H1 (cell line): Measurements from ENCODE around the gene RAB14. TPM values are rescaled to one million over a fixed set of nuclear protein-coding genes. Genes with fewer than 3 reads are reported as not detected.
"Not testable (repeated sequence)": the region's sequence is repeated elsewhere in the genome, so short reads cannot be mapped to it uniquely, and the experiment has no call there.

Source experiments
- CTCF ChIA-PET: fragments of 300-600 bp; sonication (Branson Sonifier 250); formaldehyde crosslinking; loops from one replicate; lab custom pipeline; 2021; ENCODE audit not compliant: partially characterized antibody; lab: Charles Lee
- POLR2A ChIA-PET: fragments of 300-600 bp; sonication (Branson Sonifier 250); formaldehyde crosslinking; loops from one replicate; lab custom pipeline; 2021; ENCODE audit warnings: inconsistent platforms; ENCODE audit not compliant: partially characterized antibody; lab: Charles Lee
- DNase-seq, 2 experiments: peaks; one replicate each; pipeline versions ENCODE4 v3.0.0 to v3.0.0-alpha.2; 2010 to 2022; ENCODE audit warnings: low spot score in 2 of 2, low read depth in 1 of 2, mixed read lengths in 1 of 2
- FAIRE-seq: peaks from 2 replicates; lab custom pipeline; 2011; peaks lifted over from hg19 to GRCh38; lab: Jason Lieb, UNC
- H2AFZ ChIP-seq: 2 replicates; pipeline ENCODE4 v1.8.1; 2012; ENCODE audit warnings: low read length, inconsistent platforms
- H2AK5ac ChIP-seq: 2 replicates; pipeline ENCODE4 v1.6.1; 2013; ENCODE audit warnings: low read depth, low read length
- H2BK120ac ChIP-seq: replicated peaks from 2 replicates; pipeline ENCODE3; 2013; ENCODE audit warnings: low read depth, low read length, inconsistent platforms
- H2BK12ac ChIP-seq: 2 replicates; pipeline ENCODE4 v1.6.1; 2013; ENCODE audit warnings: low read depth, low read length
- H2BK15ac ChIP-seq: 2 replicates; pipeline ENCODE4 v1.6.1; 2013; ENCODE audit warnings: low read length
- H2BK20ac ChIP-seq: 2 replicates; pipeline ENCODE4 v1.6.1; 2013; ENCODE audit warnings: low read length
- H2BK5ac ChIP-seq: 2 replicates; pipeline ENCODE4 v1.6.1; 2013; ENCODE audit warnings: low read depth, low read length
- H3K14ac ChIP-seq: 2 replicates; pipeline ENCODE4 v1.6.1; 2013; ENCODE audit warnings: inconsistent platforms; ENCODE audit not compliant: insufficient read length
- H3K18ac ChIP-seq: 2 replicates; pipeline ENCODE4 v1.6.1; 2013; ENCODE audit warnings: low read length; ENCODE audit errors: extremely low read depth
- H3K23ac ChIP-seq: 2 replicates; pipeline ENCODE4 v1.6.1; 2013; ENCODE audit warnings: inconsistent platforms; ENCODE audit not compliant: insufficient read length
- H3K23me2 ChIP-seq: 2 replicates; pipeline ENCODE4 v1.6.1; 2013; ENCODE audit warnings: low read depth, low read length
- H3K27ac ChIP-seq: 2 replicates; pipeline ENCODE4 v1.6.1; 2011; ENCODE audit warnings: low read depth, low read length, inconsistent platforms
- H3K27me3 ChIP-seq, 4 experiments: replicated peaks in 1 of 4; 1 replicate in 1 of 4; 2 replicates in 3 of 4; pipeline versions ENCODE4 v1.6.1 to v1.8.1; 2011 to 2013; ENCODE audit warnings: low read length in 3 of 4, mild to moderate bottlenecking in 3 of 4, inconsistent platforms in 2 of 4, mixed read lengths in 2 of 4, moderate library complexity in 1 of 4; ENCODE audit not compliant: control insufficient read depth in 3 of 4, insufficient read depth in 3 of 4; ENCODE audit errors: extremely low read depth in 1 of 4
- H3K36me3 ChIP-seq, 4 experiments: 2 replicates each; pipeline versions ENCODE4 v1.6.1 to v1.8.1; 2011 to 2013; ENCODE audit warnings: mild to moderate bottlenecking in 4 of 4, low read length in 3 of 4, moderate library complexity in 2 of 4, control low read depth in 1 of 4, inconsistent platforms in 1 of 4; ENCODE audit not compliant: insufficient read depth in 4 of 4, control insufficient read depth in 2 of 4
- H3K4ac ChIP-seq: replicated peaks from 2 replicates; pipeline ENCODE3; 2013; ENCODE audit warnings: low read length, low read depth, mixed read lengths, inconsistent platforms; ENCODE audit not compliant: insufficient read length
- H3K4me1 ChIP-seq, 4 experiments: replicated peaks in 1 of 4; 1 replicate in 1 of 4; 2 replicates in 3 of 4; pipeline versions ENCODE4 v1.6.1 to v1.8.1; 2011 to 2013; ENCODE audit warnings: low read length in 3 of 4, inconsistent platforms in 2 of 4, mixed read lengths in 1 of 4; ENCODE audit not compliant: insufficient read depth in 4 of 4, control insufficient read depth in 3 of 4
- H3K4me2 ChIP-seq, 2 experiments: 2 replicates each; pipeline versions ENCODE4 v1.6.1 to v1.8.1; 2011 to 2013; ENCODE audit warnings: low read depth in 2 of 2, low read length in 2 of 2, control low read depth in 1 of 2, inconsistent platforms in 1 of 2, mild to moderate bottlenecking in 1 of 2; ENCODE audit not compliant: insufficient read depth in 1 of 2
- H3K4me3 ChIP-seq, 4 experiments: fragments of 200-600, 300-600 bp in 1 of 4; sonication (generic), shearing (Covaris generic), sonication (Bioruptor Twin) in 1 of 4; 2 replicates each; pipeline versions ENCODE4 v1.5.1 to v1.8.1; 2011 to 2016; ENCODE audit warnings: low read length in 4 of 4, low read depth in 3 of 4, control low read depth in 2 of 4, inconsistent platforms in 2 of 4, mild to moderate bottlenecking in 2 of 4, mixed read lengths in 1 of 4, moderate library complexity in 1 of 4; ENCODE audit not compliant: insufficient read depth in 2 of 4; ENCODE audit errors: extremely low read depth in 1 of 4
- H3K56ac ChIP-seq: replicated peaks from 2 replicates; pipeline ENCODE3; 2013; ENCODE audit warnings: low read depth, mild to moderate bottlenecking, mixed read lengths, low read length, inconsistent platforms; ENCODE audit not compliant: insufficient read length
- H3K79me1 ChIP-seq: 2 replicates; pipeline ENCODE4 v1.6.1; 2013; ENCODE audit warnings: low read depth, low read length, control low read depth
- H3K79me2 ChIP-seq, 2 experiments: 2 replicates each; pipeline versions ENCODE4 v1.6.1 to v1.8.1; 2012 to 2013; ENCODE audit warnings: low read length in 2 of 2, mild to moderate bottlenecking in 2 of 2, inconsistent platforms in 1 of 2; ENCODE audit not compliant: insufficient read depth in 2 of 2, control insufficient read depth in 1 of 2
- H3K9ac ChIP-seq, 4 experiments: replicated peaks in 1 of 4; 1 replicate in 1 of 4; 2 replicates in 3 of 4; pipeline versions ENCODE4 v1.6.1 to v1.8.1; 2011 to 2013; ENCODE audit warnings: low read depth in 3 of 4, low read length in 3 of 4, control low read depth in 2 of 4, mild to moderate bottlenecking in 2 of 4, moderate library complexity in 2 of 4, inconsistent platforms in 1 of 4; ENCODE audit errors: extremely low read depth in 1 of 4
- H3K9me3 ChIP-seq, 2 experiments: 2 replicates each; pipeline versions ENCODE4 v1.6.1 to v1.8.1; 2012 to 2013; ENCODE audit warnings: mild to moderate bottlenecking in 2 of 2, moderate library complexity in 2 of 2, control low read depth in 1 of 2, inconsistent platforms in 1 of 2, low read depth in 1 of 2, low read length in 1 of 2, mixed read lengths in 1 of 2; ENCODE audit not compliant: insufficient read depth in 2 of 2
- H4K20me1 ChIP-seq, 2 experiments: replicated peaks in 1 of 2; 2 replicates each; pipeline versions ENCODE3 to v1.8.1; 2011 to 2013; ENCODE audit warnings: inconsistent platforms in 2 of 2, low read length in 2 of 2, mild to moderate bottlenecking in 1 of 2; ENCODE audit not compliant: insufficient read depth in 2 of 2, control insufficient read depth in 1 of 2
- H4K5ac ChIP-seq: 2 replicates; pipeline ENCODE4 v1.6.1; 2013; ENCODE audit warnings: low read length, low read depth, mixed read lengths, inconsistent platforms; ENCODE audit not compliant: insufficient read length
- H4K8ac ChIP-seq: 2 replicates; pipeline ENCODE4 v1.8.0; 2013; ENCODE audit warnings: mild to moderate bottlenecking, moderate library complexity, low read length, inconsistent platforms; ENCODE audit not compliant: insufficient read depth; ENCODE audit errors: extremely low read depth
- H4K91ac ChIP-seq: replicated peaks from 2 replicates; pipeline ENCODE3; 2013; ENCODE audit warnings: low read length, mixed read lengths, inconsistent platforms; ENCODE audit not compliant: insufficient read length
- WGBS, 2 experiments: shearing (Covaris generic) in 1 of 2; methylation state at CpG; one replicate each; pipeline versions ENCODE4 v1.1.6 to v1.1.7; 2013 to 2015; ENCODE audit warnings: low lambda C conversion rate in 2 of 2, mixed read lengths in 2 of 2, inconsistent platforms in 1 of 2, low coverage in 1 of 2, missing lambda C conversion rate in 1 of 2; ENCODE audit not compliant: insufficient replicate concordance in 2 of 2, insufficient coverage in 1 of 2, insufficient read length in 1 of 2; ENCODE audit errors: extremely low coverage in 1 of 2, missing lambda C conversion rate in 1 of 2; 5-methylcytosine and 5-hydroxymethylcytosine counted together
- polyA plus RNA-seq, 7 experiments: library from polyadenylated mRNA; depleted of rRNA in 3 of 7; stranded (reverse) in 5 of 7; unstranded in 2 of 7; fragments of >200 nt in 5 of 7; fragments of 200-250 nt in 2 of 7; gene quantifications; 1 replicate in 5 of 7; 2 replicates in 1 of 7; 4 replicates in 1 of 7; pipeline versions ENCODE4 v1.2.1 to v1.2.3, GENCODE V29; 2011 to 2013; ENCODE audit warnings: missing spikeins in 2 of 7, mixed read lengths in 2 of 7
- small RNA-seq: library from polyadenylated mRNA; stranded (forward); fragments of <200 nt; extraction: miRNeasy Mini kit (QIAGEN cat#:217004); gene quantifications from one replicate; pipeline ENCODE3, GENCODE V24; 2013; ENCODE audit not compliant: insufficient read depth
- total RNA-seq: library from RNA; stranded (reverse); fragmentation: NEBNext Ultra II Directional; extraction: Animal tissue kit (Norgen Biotek cat#: 25700); gene quantifications from 2 replicates; pipeline ENCODE4 v1.2.1, GENCODE V29; 2021

The RAB14 gene
- total and polyA plus RNA-seq, 2 of the 8 experiments (the other 6 are each of a cell fraction or from before 2014, with no cell fraction given), result 9.1 to 44.8 TPM

GRCh38 chr9:121129384-121129783 is 72.3 kb downstream of the RAB14 start:
- CTCF ChIA-PET, H3K23me2 ChIP-seq, H3K4ac ChIP-seq, H2BK20ac ChIP-seq, H3K27ac ChIP-seq, DNase-seq, H3K18ac ChIP-seq, H2AFZ ChIP-seq, H3K79me2 ChIP-seq, H4K8ac ChIP-seq, H4K91ac ChIP-seq, H2BK5ac ChIP-seq, H3K4me3 ChIP-seq, H2BK15ac ChIP-seq, H3K9ac ChIP-seq, FAIRE-seq, H3K56ac ChIP-seq, H3K4me2 ChIP-seq, H4K5ac ChIP-seq, H3K79me1 ChIP-seq, H3K27me3 ChIP-seq, H2BK12ac ChIP-seq, H3K4me1 ChIP-seq, H3K23ac ChIP-seq, H3K14ac ChIP-seq, H3K36me3 ChIP-seq, H4K20me1 ChIP-seq, H2AK5ac ChIP-seq, H2BK120ac ChIP-seq, H3K9me3 ChIP-seq, POLR2A ChIA-PET: not testable (repeated sequence)
- WGBS, 2 experiments, result 88% methylated on average over 3 of the region's 3 CpGs; no CpG with 5 or more reads in 1 of the 2 experiments

Small RNA genes within 50 kb of the gene (small RNA-seq; reads per million reads assigned to genes)
- not detected for gene RN7SL181P

Other genes starting within 250 kb of the RAB14 start
- 0.15 and 0.24 TPM in 2 replicates for gene C5, start 151.6 kb downstream of the RAB14 start, total RNA-seq
- 0.35 and 0.46 TPM in 2 replicates for gene C5, start 151.6 kb downstream of the RAB14 start, polyA plus RNA-seq (2011; rRNA removed)
- 13.9 and 14.3 TPM in 2 replicates for gene CNTRL, start 126.9 kb downstream of the RAB14 start, total RNA-seq
- 4.1 and 5.1 TPM in 2 replicates for gene CNTRL, start 126.9 kb downstream of the RAB14 start, polyA plus RNA-seq (2011; rRNA removed)
- 49.7 and 52.3 TPM in 2 replicates for gene GSN, start 66.3 kb upstream of the RAB14 start, total RNA-seq
- 94.5 and 107 TPM in 2 replicates for gene GSN, start 66.3 kb upstream of the RAB14 start, polyA plus RNA-seq (2011; rRNA removed)
- gene STOM, start 168.4 kb upstream of the RAB14 start, total RNA-seq, result 58.1 and 60.4 TPM in 2 replicates
- gene STOM, start 168.4 kb upstream of the RAB14 start, polyA plus RNA-seq (2011; rRNA removed), result 20.5 and 25.2 TPM in 2 replicates